ENCODE data around the gene SOX2.

DNA sequence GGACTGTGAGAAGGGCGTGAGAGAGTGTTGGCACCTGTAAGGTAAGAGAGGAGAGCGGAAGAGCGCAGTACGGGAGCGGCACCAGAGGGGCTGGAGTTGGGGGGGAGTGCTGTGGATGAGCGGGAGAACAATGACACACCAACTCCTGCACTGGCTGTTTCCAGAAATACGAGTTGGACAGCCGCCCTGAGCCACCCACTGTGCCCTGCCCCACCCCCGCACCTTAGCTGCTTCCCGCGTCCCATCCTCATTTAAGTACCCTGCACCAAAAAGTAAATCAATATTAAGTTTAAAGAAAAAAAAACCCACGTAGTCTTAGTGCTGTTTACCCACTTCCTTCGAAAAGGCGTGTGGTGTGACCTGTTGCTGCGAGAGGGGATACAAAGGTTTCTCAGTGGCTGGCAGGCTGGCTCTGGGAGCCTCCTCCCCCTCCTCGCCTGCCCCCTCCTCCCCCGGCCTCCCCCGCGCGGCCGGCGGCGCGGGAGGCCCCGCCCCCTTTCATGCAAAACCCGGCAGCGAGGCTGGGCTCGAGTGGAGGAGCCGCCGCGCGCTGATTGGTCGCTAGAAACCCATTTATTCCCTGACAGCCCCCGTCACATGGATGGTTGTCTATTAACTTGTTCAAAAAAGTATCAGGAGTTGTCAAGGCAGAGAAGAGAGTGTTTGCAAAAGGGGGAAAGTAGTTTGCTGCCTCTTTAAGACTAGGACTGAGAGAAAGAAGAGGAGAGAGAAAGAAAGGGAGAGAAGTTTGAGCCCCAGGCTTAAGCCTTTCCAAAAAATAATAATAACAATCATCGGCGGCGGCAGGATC, at the start of gene SOX2:
- TF ChIP-seq EZH2phosphoT487 (IDR thresholded peaks at IDR 0.05; ENCODE audit: insufficient read depth, low read depth) = peak; percentile 69; the same call in 1 of the 2 replicates
- peak; percentile 91 for TF ChIP-seq EZH2 (IDR thresholded peaks at IDR 0.05; ENCODE audit: insufficient read depth, poor library complexity, severe bottlenecking)

Data from GM23248 (cell line).